H1 (cell line): ENCODE data around the gene WDR59. TPM values are rescaled to one million over a fixed set of nuclear protein-coding genes. Genes with fewer than 3 reads are reported as not detected.

Source experiments
- CTCF ChIA-PET: fragments of 300-600 bp; sonication (Branson Sonifier 250); formaldehyde crosslinking; loops from one replicate; lab custom pipeline; 2021; ENCODE audit not compliant: partially characterized antibody; lab: Charles Lee
- POLR2A ChIA-PET: fragments of 300-600 bp; sonication (Branson Sonifier 250); formaldehyde crosslinking; loops from one replicate; lab custom pipeline; 2021; ENCODE audit warnings: inconsistent platforms; ENCODE audit not compliant: partially characterized antibody; lab: Charles Lee
- DNase-seq, 2 experiments: peaks; one replicate each; pipeline versions ENCODE4 v3.0.0 to v3.0.0-alpha.2; 2010 to 2022; ENCODE audit warnings: low spot score in 2 of 2, low read depth in 1 of 2, mixed read lengths in 1 of 2
- FAIRE-seq: peaks from 2 replicates; lab custom pipeline; 2011; peaks lifted over from hg19 to GRCh38; lab: Jason Lieb, UNC
- H2AFZ ChIP-seq: 2 replicates; pipeline ENCODE4 v1.8.1; 2012; ENCODE audit warnings: low read length, inconsistent platforms
- H2AK5ac ChIP-seq: 2 replicates; pipeline ENCODE4 v1.6.1; 2013; ENCODE audit warnings: low read depth, low read length
- H2BK120ac ChIP-seq: replicated peaks from 2 replicates; pipeline ENCODE3; 2013; ENCODE audit warnings: low read depth, low read length, inconsistent platforms
- H2BK12ac ChIP-seq: 2 replicates; pipeline ENCODE4 v1.6.1; 2013; ENCODE audit warnings: low read depth, low read length
- H2BK15ac ChIP-seq: 2 replicates; pipeline ENCODE4 v1.6.1; 2013; ENCODE audit warnings: low read length
- H2BK20ac ChIP-seq: 2 replicates; pipeline ENCODE4 v1.6.1; 2013; ENCODE audit warnings: low read length
- H2BK5ac ChIP-seq: 2 replicates; pipeline ENCODE4 v1.6.1; 2013; ENCODE audit warnings: low read depth, low read length
- H3K14ac ChIP-seq: 2 replicates; pipeline ENCODE4 v1.6.1; 2013; ENCODE audit warnings: inconsistent platforms; ENCODE audit not compliant: insufficient read length
- H3K18ac ChIP-seq: 2 replicates; pipeline ENCODE4 v1.6.1; 2013; ENCODE audit warnings: low read length; ENCODE audit errors: extremely low read depth
- H3K23ac ChIP-seq: 2 replicates; pipeline ENCODE4 v1.6.1; 2013; ENCODE audit warnings: inconsistent platforms; ENCODE audit not compliant: insufficient read length
- H3K23me2 ChIP-seq: 2 replicates; pipeline ENCODE4 v1.6.1; 2013; ENCODE audit warnings: low read depth, low read length
- H3K27ac ChIP-seq: 2 replicates; pipeline ENCODE4 v1.6.1; 2011; ENCODE audit warnings: low read depth, low read length, inconsistent platforms
- H3K27me3 ChIP-seq, 4 experiments: replicated peaks in 1 of 4; 1 replicate in 1 of 4; 2 replicates in 3 of 4; pipeline versions ENCODE4 v1.6.1 to v1.8.1; 2011 to 2013; ENCODE audit warnings: low read length in 3 of 4, mild to moderate bottlenecking in 3 of 4, inconsistent platforms in 2 of 4, mixed read lengths in 2 of 4, moderate library complexity in 1 of 4; ENCODE audit not compliant: control insufficient read depth in 3 of 4, insufficient read depth in 3 of 4; ENCODE audit errors: extremely low read depth in 1 of 4
- H3K36me3 ChIP-seq, 4 experiments: 2 replicates each; pipeline versions ENCODE4 v1.6.1 to v1.8.1; 2011 to 2013; ENCODE audit warnings: mild to moderate bottlenecking in 4 of 4, low read length in 3 of 4, moderate library complexity in 2 of 4, control low read depth in 1 of 4, inconsistent platforms in 1 of 4; ENCODE audit not compliant: insufficient read depth in 4 of 4, control insufficient read depth in 2 of 4
- H3K4ac ChIP-seq: replicated peaks from 2 replicates; pipeline ENCODE3; 2013; ENCODE audit warnings: low read length, low read depth, mixed read lengths, inconsistent platforms; ENCODE audit not compliant: insufficient read length
- H3K4me1 ChIP-seq, 4 experiments: replicated peaks in 1 of 4; 1 replicate in 1 of 4; 2 replicates in 3 of 4; pipeline versions ENCODE4 v1.6.1 to v1.8.1; 2011 to 2013; ENCODE audit warnings: low read length in 3 of 4, inconsistent platforms in 2 of 4, mixed read lengths in 1 of 4; ENCODE audit not compliant: insufficient read depth in 4 of 4, control insufficient read depth in 3 of 4
- H3K4me2 ChIP-seq, 2 experiments: 2 replicates each; pipeline versions ENCODE4 v1.6.1 to v1.8.1; 2011 to 2013; ENCODE audit warnings: low read depth in 2 of 2, low read length in 2 of 2, control low read depth in 1 of 2, inconsistent platforms in 1 of 2, mild to moderate bottlenecking in 1 of 2; ENCODE audit not compliant: insufficient read depth in 1 of 2
- H3K4me3 ChIP-seq, 4 experiments: fragments of 200-600, 300-600 bp in 1 of 4; sonication (generic), shearing (Covaris generic), sonication (Bioruptor Twin) in 1 of 4; 2 replicates each; pipeline versions ENCODE4 v1.5.1 to v1.8.1; 2011 to 2016; ENCODE audit warnings: low read length in 4 of 4, low read depth in 3 of 4, control low read depth in 2 of 4, inconsistent platforms in 2 of 4, mild to moderate bottlenecking in 2 of 4, mixed read lengths in 1 of 4, moderate library complexity in 1 of 4; ENCODE audit not compliant: insufficient read depth in 2 of 4; ENCODE audit errors: extremely low read depth in 1 of 4
- H3K56ac ChIP-seq: replicated peaks from 2 replicates; pipeline ENCODE3; 2013; ENCODE audit warnings: low read depth, mild to moderate bottlenecking, mixed read lengths, low read length, inconsistent platforms; ENCODE audit not compliant: insufficient read length
- H3K79me1 ChIP-seq: 2 replicates; pipeline ENCODE4 v1.6.1; 2013; ENCODE audit warnings: low read depth, low read length, control low read depth
- H3K79me2 ChIP-seq, 2 experiments: 2 replicates each; pipeline versions ENCODE4 v1.6.1 to v1.8.1; 2012 to 2013; ENCODE audit warnings: low read length in 2 of 2, mild to moderate bottlenecking in 2 of 2, inconsistent platforms in 1 of 2; ENCODE audit not compliant: insufficient read depth in 2 of 2, control insufficient read depth in 1 of 2
- H3K9ac ChIP-seq, 4 experiments: replicated peaks in 1 of 4; 1 replicate in 1 of 4; 2 replicates in 3 of 4; pipeline versions ENCODE4 v1.6.1 to v1.8.1; 2011 to 2013; ENCODE audit warnings: low read depth in 3 of 4, low read length in 3 of 4, control low read depth in 2 of 4, mild to moderate bottlenecking in 2 of 4, moderate library complexity in 2 of 4, inconsistent platforms in 1 of 4; ENCODE audit errors: extremely low read depth in 1 of 4
- H3K9me3 ChIP-seq, 2 experiments: 2 replicates each; pipeline versions ENCODE4 v1.6.1 to v1.8.1; 2012 to 2013; ENCODE audit warnings: mild to moderate bottlenecking in 2 of 2, moderate library complexity in 2 of 2, control low read depth in 1 of 2, inconsistent platforms in 1 of 2, low read depth in 1 of 2, low read length in 1 of 2, mixed read lengths in 1 of 2; ENCODE audit not compliant: insufficient read depth in 2 of 2
- H4K20me1 ChIP-seq, 2 experiments: replicated peaks in 1 of 2; 2 replicates each; pipeline versions ENCODE3 to v1.8.1; 2011 to 2013; ENCODE audit warnings: inconsistent platforms in 2 of 2, low read length in 2 of 2, mild to moderate bottlenecking in 1 of 2; ENCODE audit not compliant: insufficient read depth in 2 of 2, control insufficient read depth in 1 of 2
- H4K5ac ChIP-seq: 2 replicates; pipeline ENCODE4 v1.6.1; 2013; ENCODE audit warnings: low read length, low read depth, mixed read lengths, inconsistent platforms; ENCODE audit not compliant: insufficient read length
- H4K8ac ChIP-seq: 2 replicates; pipeline ENCODE4 v1.8.0; 2013; ENCODE audit warnings: mild to moderate bottlenecking, moderate library complexity, low read length, inconsistent platforms; ENCODE audit not compliant: insufficient read depth; ENCODE audit errors: extremely low read depth
- H4K91ac ChIP-seq: replicated peaks from 2 replicates; pipeline ENCODE3; 2013; ENCODE audit warnings: low read length, mixed read lengths, inconsistent platforms; ENCODE audit not compliant: insufficient read length
- CTBP2 ChIP-seq: IDR thresholded peaks from 2 replicates; pipeline ENCODE4 v1.7.0; 2011; ENCODE audit warnings: borderline replicate concordance, mild to moderate bottlenecking, moderate library complexity, mixed read lengths, low read length; ENCODE audit not compliant: insufficient read depth, insufficient read length
- HDAC2 ChIP-seq, 2 experiments: fragments of 300-600 bp in 1 of 2; sonication (generic) in 1 of 2; IDR thresholded peaks; 2 replicates each; pipeline ENCODE4 v1.6.1; 2011 to 2012; ENCODE audit warnings: low read depth in 2 of 2, low read length in 2 of 2, mild to moderate bottlenecking in 2 of 2, moderate library complexity in 2 of 2, borderline replicate concordance in 1 of 2, inconsistent platforms in 1 of 2
- WGBS, 2 experiments: shearing (Covaris generic) in 1 of 2; methylation state at CpG; one replicate each; pipeline versions ENCODE4 v1.1.6 to v1.1.7; 2013 to 2015; ENCODE audit warnings: low lambda C conversion rate in 2 of 2, mixed read lengths in 2 of 2, inconsistent platforms in 1 of 2, low coverage in 1 of 2, missing lambda C conversion rate in 1 of 2; ENCODE audit not compliant: insufficient replicate concordance in 2 of 2, insufficient coverage in 1 of 2, insufficient read length in 1 of 2; ENCODE audit errors: extremely low coverage in 1 of 2, missing lambda C conversion rate in 1 of 2; 5-methylcytosine and 5-hydroxymethylcytosine counted together
- polyA plus RNA-seq, 7 experiments: library from polyadenylated mRNA; depleted of rRNA in 3 of 7; stranded (reverse) in 5 of 7; unstranded in 2 of 7; fragments of >200 nt in 5 of 7; fragments of 200-250 nt in 2 of 7; gene quantifications; 1 replicate in 5 of 7; 2 replicates in 1 of 7; 4 replicates in 1 of 7; pipeline versions ENCODE4 v1.2.1 to v1.2.3, GENCODE V29; 2011 to 2013; ENCODE audit warnings: missing spikeins in 2 of 7, mixed read lengths in 2 of 7
- total RNA-seq: library from RNA; stranded (reverse); fragmentation: NEBNext Ultra II Directional; extraction: Animal tissue kit (Norgen Biotek cat#: 25700); gene quantifications from 2 replicates; pipeline ENCODE4 v1.2.1, GENCODE V29; 2021

The WDR59 gene
- total and polyA plus RNA-seq, 2 of the 8 experiments (the other 6 are each of a cell fraction or from before 2014, with no cell fraction given), result 84.2 to 124 TPM

GRCh38 chr16:74926805-74927204 is 58.1 kb downstream of the WDR59 start:
- peaks cover under 1 to 23% (median 8%) of the 10 kb centered on the region in 4 experiments; a peak in 6 of 8 replicates for H3K36me3 ChIP-seq
- no peak overlapping the region for H3K18ac ChIP-seq
- DNase-seq, result no peak
- no peak overlapping the region for H2BK20ac ChIP-seq
- FAIRE-seq, result no peak
- H3K27me3 ChIP-seq, result no peaks in the 10 kb centered on the region
- POLR2A ChIA-PET, result interaction anchor here (1.1 kb wide), 1 partner anchor 57 kb away, joined by 4 read pairs; no protein-coding TSS in a partner anchor
- H2AFZ ChIP-seq, result no peak overlapping the region
- H4K91ac ChIP-seq, result no peak overlapping the region
- CTCF ChIA-PET, result no interaction called here
- no peak overlapping the region for H2BK5ac ChIP-seq
- TF ChIP-seq CTBP2 (no peak), HDAC2 (IDR thresholded peaks at IDR 0.05; ENCODE audit: borderline replicate concordance in 1 of 2, low read depth in 2 of 2, low read length in 2 of 2) (no peak)
- 88% methylated on average over 3 of the region's 3 CpGs; no CpG with 5 or more reads in 1 of the 2 experiments for WGBS, 2 experiments
- no peak overlapping the region for H2BK120ac ChIP-seq
- no peaks in the 10 kb centered on the region; the same call in 1 of the 2 replicates for H3K23me2 ChIP-seq
- H3K23ac ChIP-seq, result no peak overlapping the region
- no peak overlapping the region for H3K56ac ChIP-seq
- no peak overlapping the region for H3K4me2 ChIP-seq
- no peak overlapping the region for H3K14ac ChIP-seq
- no peak overlapping the region for H2BK12ac ChIP-seq
- no peak overlapping the region for H3K4ac ChIP-seq
- H3K27ac ChIP-seq, result no peak overlapping the region
- H2BK15ac ChIP-seq, result no peak overlapping the region
- H4K8ac ChIP-seq, result no peak overlapping the region
- no peaks in the 10 kb centered on the region for H3K79me1 ChIP-seq
- H3K79me2 ChIP-seq, result no peaks in the 10 kb centered on the region; a peak in 1 of 4 replicates
- H3K4me1 ChIP-seq, result no peaks in the 10 kb centered on the region
- H4K5ac ChIP-seq, result no peak overlapping the region
- H4K20me1 ChIP-seq, result no peaks in the 10 kb centered on the region
- no peaks in the 10 kb centered on the region for H3K9me3 ChIP-seq
- no peak overlapping the region for H2AK5ac ChIP-seq
- no peak overlapping the region for H3K4me3 ChIP-seq
- H3K9ac ChIP-seq, result no peak overlapping the region
